ENCODE measurements around the gene COL7A1.

The COL7A1 gene

DNA sequence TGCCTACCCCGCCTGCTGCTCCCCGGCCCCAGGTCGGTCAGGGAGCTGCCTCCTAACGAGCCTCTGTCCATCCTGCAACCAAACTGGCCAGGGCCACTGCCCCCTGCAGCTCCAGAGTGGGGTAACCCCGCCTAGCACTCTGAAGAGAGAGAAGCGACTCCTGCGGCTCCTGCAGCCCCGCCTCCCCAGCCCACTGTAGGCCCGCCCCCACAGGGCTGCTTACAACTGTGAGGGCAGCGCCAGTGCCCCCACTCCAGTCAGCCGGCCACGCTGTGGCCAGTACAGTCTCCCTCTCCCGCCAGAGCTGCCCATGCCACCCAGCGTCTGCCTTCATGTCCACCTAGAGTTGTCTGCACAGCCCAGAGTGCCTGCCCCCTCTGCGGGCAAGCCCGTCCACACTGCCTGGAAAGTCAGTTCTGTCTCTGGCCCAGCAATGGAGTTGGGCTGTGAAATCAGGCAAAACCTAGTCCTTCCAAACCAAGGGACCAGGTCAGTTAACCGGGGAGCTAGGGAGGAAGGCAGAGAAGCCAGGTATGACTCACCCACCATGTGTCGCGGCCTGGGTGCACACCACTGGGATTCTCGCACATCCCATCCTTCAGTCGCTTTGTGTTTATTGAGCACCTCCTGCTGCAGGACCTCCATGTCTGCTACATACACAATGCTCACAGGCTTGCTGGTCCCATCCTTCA, 33.9 kb downstream of the COL7A1 start:
- Histone ChIP-seq H3K4me3 (ENCODE audit: low read depth, low read length) (no peak overlapping the region), H3K4me1 (peaks cover 14% of the 10 kb centered on the region), H2AFZ (peak overlapping the region; percentile 83), H3K27ac (no peak overlapping the region), H3K36me3 (ENCODE audit: control insufficient read depth, insufficient read depth, low read length) (no peaks in the 10 kb centered on the region), H3K27me3 (ENCODE audit: control insufficient read depth, insufficient read depth, low read length) (no peaks in the 10 kb centered on the region), H3K4me2 (ENCODE audit: low read length) (peak overlapping the region; percentile 22), H3K9ac (no peak overlapping the region), H3K79me2 (no peaks in the 10 kb centered on the region), H3K9me3 (ENCODE audit: control insufficient read depth, low read length) (no peaks in the 10 kb centered on the region)
- TF ChIP-seq CTCF (IDR thresholded peaks at IDR 0.05), result peak; percentile 34

DNA sequence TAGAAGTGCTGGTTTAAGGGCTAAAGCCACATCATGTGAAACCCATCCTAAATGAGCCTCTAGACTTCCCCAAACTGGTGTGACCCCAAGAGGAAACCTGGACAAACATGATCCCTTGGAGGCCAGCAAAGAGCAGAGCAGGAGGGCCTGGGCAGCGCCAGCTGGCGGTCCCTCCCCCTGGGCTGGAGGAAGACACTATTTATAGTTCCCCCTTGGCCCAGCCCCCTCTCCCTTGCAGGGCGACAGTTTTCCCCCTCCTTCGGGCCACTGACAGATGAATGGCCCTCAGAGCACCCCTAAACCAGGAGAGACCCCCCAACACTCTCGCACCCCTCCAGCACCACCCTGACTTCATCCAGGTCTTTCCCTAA, 34.5 kb downstream of the COL7A1 start:
- TF ChIP-seq CTCF (IDR thresholded peaks at IDR 0.05), result no peak

DNA sequence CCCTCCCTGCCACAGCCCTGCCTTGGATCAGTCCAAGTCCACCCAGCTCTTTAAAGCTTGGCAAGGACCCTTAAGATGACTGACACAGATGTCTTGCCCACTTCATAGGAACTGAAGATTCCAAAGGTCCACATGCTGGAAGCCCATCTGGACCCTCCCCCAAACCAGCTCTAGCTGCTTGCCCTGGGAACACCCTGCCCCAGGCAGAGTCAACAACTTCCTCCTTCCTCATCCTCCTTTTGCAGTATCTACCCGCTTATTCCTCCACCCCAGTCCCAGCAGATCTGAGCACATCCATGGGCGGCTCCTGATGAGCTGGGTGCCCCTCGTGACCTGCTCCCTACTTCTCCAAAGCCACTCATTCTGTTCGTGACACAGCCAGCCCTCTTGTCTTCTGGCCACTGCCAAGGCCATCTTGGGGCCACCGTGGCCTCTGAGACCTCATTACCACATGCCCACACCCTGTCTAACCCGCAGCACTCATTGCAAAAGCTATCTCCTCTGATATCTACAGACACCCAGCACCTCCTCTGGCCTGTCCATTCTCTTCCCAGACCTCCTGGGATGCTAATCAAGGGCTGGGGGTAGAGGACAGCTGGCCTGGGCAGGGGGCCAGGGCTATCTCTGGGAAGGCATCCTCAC, 36.5 kb downstream of the COL7A1 start:
- peaks cover 19% of the 10 kb centered on the region for H3K4me1 ChIP-seq
- no peak overlapping the region for H3K9ac ChIP-seq

More for the DNA sequence above, 34.5 kb downstream of the COL7A1 start:
- peak overlapping the region; percentile 83 for H2AFZ ChIP-seq
- no peaks in the 10 kb centered on the region for H3K9me3 ChIP-seq (ENCODE audit: control insufficient read depth, low read length)
- peak overlapping the region; percentile 24 for H3K27ac ChIP-seq
- peaks cover 19% of the 10 kb centered on the region for H3K4me1 ChIP-seq
- H3K9ac ChIP-seq, result no peak overlapping the region
- H3K4me2 ChIP-seq (ENCODE audit: low read length), result peak overlapping the region; percentile 22
- no peaks in the 10 kb centered on the region for H3K27me3 ChIP-seq (ENCODE audit: control insufficient read depth, insufficient read depth, low read length)
- H3K36me3 ChIP-seq (ENCODE audit: control insufficient read depth, insufficient read depth, low read length), result no peaks in the 10 kb centered on the region
- no peak overlapping the region for H3K4me3 ChIP-seq (ENCODE audit: low read depth, low read length)
- H3K79me2 ChIP-seq, result no peaks in the 10 kb centered on the region

DNA sequence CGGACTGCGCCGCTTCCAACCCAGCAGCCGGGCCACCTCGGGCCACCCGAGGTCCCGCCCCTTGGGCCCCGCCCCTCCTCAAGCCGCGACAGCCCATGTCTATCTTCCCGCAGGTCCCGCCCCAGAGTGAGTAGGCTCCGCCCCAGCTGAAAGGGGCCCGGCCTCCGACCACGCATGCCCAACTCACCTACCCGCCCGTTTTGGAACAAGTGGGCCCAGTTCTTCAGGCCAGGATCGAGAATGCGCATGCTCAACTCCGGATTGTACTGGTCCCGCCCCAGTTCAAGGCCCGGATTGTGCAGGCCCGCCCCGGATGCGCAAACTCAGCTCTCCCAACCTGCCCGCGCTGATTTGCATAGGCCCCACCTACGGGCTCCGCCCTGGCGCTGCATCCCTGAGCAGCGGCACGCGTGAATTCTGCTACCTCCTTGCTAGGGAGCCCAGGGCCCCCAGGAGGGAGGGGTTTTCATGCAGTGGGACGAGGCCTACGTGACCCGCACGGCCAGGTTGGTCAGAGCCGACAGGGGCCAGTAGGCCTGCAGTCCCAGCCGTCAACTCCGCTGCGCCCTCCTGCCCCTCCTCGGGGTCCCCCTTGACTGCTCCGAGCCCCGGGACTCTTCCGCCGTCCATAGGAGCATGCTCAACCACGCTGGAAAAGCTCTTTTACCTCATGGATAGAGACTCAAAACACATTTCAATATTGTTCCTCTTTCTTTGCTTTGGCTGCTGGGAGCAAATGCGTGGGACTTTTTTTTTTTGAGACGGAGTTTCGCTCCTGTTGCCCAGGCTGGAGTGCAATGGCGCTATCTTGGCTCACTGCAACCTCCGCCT, 38.1 kb downstream of the COL7A1 start, which contains the start of gene PFKFB4:
Gene PFKFB4 (minus strand): TSS at position 8 of the 831 bp plus-strand sequence. CDS start 26 bp downstream, outside the sequence.
- peak within 1 kb of the TSS; percentile 61 for H3K4me3 ChIP-seq (ENCODE audit: low read depth, low read length)
- H2AFZ ChIP-seq, result peak within 1 kb of the TSS; percentile 86
- H3K36me3 ChIP-seq (ENCODE audit: control insufficient read depth, insufficient read depth, low read length), result no peaks in the 10 kb centered on the region
- peaks cover 28% of the 10 kb centered on the region for H3K4me1 ChIP-seq
- H3K27me3 ChIP-seq (ENCODE audit: control insufficient read depth, insufficient read depth, low read length), result no peaks in the 10 kb centered on the region
- no peak for TF ChIP-seq CTCF (IDR thresholded peaks at IDR 0.05)
- peak within 1 kb of the TSS; percentile 50 for H3K27ac ChIP-seq
- peak within 1 kb of the TSS; percentile 79 for H3K4me2 ChIP-seq (ENCODE audit: low read length)
- no peaks in the 10 kb centered on the region for H3K9me3 ChIP-seq (ENCODE audit: control insufficient read depth, low read length)
- H3K79me2 ChIP-seq, result peaks cover 2% of the 10 kb centered on the region
- H3K9ac ChIP-seq, result no peak within 1 kb of the TSS

More for the DNA sequence above, 36.5 kb downstream of the COL7A1 start:
- Histone ChIP-seq H3K27ac (peak overlapping the region; percentile 20), H3K4me3 (ENCODE audit: low read depth, low read length) (no peak overlapping the region), H2AFZ (no peak overlapping the region), H3K9me3 (ENCODE audit: control insufficient read depth, low read length) (no peaks in the 10 kb centered on the region), H3K4me2 (ENCODE audit: low read length) (no peak overlapping the region), H3K36me3 (ENCODE audit: control insufficient read depth, insufficient read depth, low read length) (no peaks in the 10 kb centered on the region), H3K79me2 (no peaks in the 10 kb centered on the region), H3K27me3 (ENCODE audit: control insufficient read depth, insufficient read depth, low read length) (no peaks in the 10 kb centered on the region)
- no peak for TF ChIP-seq CTCF (IDR thresholded peaks at IDR 0.05)

Measured in parathyroid adenoma (tissue), 2 donors.